Uterus (tissue), 2 donors: Measurements from ENCODE around the gene NCAPD2.
A peak's percentile ranks its signal among the peaks of the same experiment; 100 is the strongest.

ENCODE experiments used
- POLR2A ChIP-seq, 2 donors: fragments of 450-650 bp; IDR thresholded peaks; one replicate each; pipeline ENCODE4 v1.6.1; 2016; ENCODE audit warnings: antibody characterized with exemption in 2 of 2, mild to moderate bottlenecking in 1 of 2, moderate library complexity in 1 of 2
- TF ChIP-seq, protein P1 (sequence below), 4 experiments: fragments of 200-600 bp in 2 of 4; fragments of 450-650 bp in 2 of 4; sonication (generic) in 2 of 4; IDR thresholded peaks; one replicate each; pipeline ENCODE4 v1.5.1; 2016 to 2019; ENCODE audit warnings: antibody characterized with exemption in 4 of 4, mild to moderate bottlenecking in 2 of 4, moderate library complexity in 1 of 4

DNA sequence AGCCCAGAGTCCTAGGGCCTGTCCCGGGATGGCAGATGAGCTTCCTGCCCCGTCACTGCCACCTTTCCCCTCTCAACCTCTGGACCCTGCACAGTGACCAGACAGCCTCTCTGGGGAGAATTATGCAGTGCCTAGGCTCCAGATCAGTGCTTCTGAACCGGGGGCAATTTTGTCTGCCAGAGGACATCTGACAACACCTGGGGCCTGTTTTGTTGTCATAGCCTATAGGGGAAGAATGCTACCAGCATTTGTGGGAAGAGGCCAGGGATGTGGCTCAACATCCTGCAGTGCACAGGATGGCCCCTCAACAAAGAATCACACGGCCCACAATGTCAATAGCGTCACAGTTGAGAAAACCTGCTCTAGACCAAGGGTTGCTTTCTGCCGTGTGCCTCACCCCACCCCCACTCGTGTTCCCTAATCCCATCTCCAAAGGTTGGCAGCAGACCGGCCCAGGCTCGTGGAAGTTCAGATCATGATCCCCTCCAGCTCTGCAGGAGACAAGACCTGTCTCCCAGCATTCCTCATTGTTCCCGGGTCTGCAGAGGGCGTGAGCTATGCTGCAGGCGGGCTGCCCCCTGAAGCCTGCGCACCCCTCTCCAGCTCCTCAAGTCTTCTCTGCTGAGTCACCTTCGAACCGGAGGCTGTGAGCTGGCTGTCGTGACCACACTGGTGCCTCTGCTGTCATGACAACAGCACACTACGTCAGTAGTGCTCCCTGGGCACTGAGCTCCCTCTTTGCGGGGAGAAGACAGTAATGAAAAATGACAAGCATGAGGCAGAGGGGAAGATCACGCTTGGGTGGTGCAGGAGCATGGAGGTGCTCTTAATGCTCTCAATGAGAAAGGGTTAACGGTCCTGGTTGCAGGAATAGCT is 38.4 kb downstream of the NCAPD2 start:
- TF ChIP-seq, protein P1, sequence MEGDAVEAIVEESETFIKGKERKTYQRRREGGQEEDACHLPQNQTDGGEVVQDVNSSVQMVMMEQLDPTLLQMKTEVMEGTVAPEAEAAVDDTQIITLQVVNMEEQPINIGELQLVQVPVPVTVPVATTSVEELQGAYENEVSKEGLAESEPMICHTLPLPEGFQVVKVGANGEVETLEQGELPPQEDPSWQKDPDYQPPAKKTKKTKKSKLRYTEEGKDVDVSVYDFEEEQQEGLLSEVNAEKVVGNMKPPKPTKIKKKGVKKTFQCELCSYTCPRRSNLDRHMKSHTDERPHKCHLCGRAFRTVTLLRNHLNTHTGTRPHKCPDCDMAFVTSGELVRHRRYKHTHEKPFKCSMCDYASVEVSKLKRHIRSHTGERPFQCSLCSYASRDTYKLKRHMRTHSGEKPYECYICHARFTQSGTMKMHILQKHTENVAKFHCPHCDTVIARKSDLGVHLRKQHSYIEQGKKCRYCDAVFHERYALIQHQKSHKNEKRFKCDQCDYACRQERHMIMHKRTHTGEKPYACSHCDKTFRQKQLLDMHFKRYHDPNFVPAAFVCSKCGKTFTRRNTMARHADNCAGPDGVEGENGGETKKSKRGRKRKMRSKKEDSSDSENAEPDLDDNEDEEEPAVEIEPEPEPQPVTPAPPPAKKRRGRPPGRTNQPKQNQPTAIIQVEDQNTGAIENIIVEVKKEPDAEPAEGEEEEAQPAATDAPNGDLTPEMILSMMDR (IDR thresholded peaks at IDR 0.05), result no peak
- TF ChIP-seq POLR2A (IDR thresholded peaks at IDR 0.05), result peak in 1 of 2 donors; percentile 31
